Liver (tissue), 9 donors: Measurements from ENCODE around the gene YY1. TPM values are rescaled to one million over a fixed set of nuclear protein-coding genes. Genes with fewer than 3 reads are reported as not detected.

Source experiments
- DNase-seq: peaks from one replicate; pipeline ENCODE4 v3.0.0-alpha.2; 2017; ENCODE audit warnings: low spot score
- H3K27ac ChIP-seq, 2 donors: one replicate each; pipeline ENCODE4 v1.7.0; 2013; ENCODE audit warnings: inconsistent platforms in 2 of 2, low read length in 2 of 2, control low read depth in 1 of 2, low read depth in 1 of 2, mild to moderate bottlenecking in 1 of 2
- H3K27me3 ChIP-seq, 4 donors: one replicate each; pipeline versions ENCODE4 v1.6.1 to v1.7.0; 2013; ENCODE audit warnings: low read length in 3 of 4, inconsistent platforms in 1 of 4, mild to moderate bottlenecking in 1 of 4, moderate library complexity in 1 of 4; ENCODE audit not compliant: control insufficient read depth in 4 of 4, insufficient read depth in 4 of 4
- H3K36me3 ChIP-seq, 4 donors: one replicate each; pipeline versions ENCODE4 v1.6.1 to v1.7.0; 2013; ENCODE audit warnings: low read length in 3 of 4, mild to moderate bottlenecking in 3 of 4, low read depth in 1 of 4, moderate library complexity in 1 of 4; ENCODE audit not compliant: control insufficient read depth in 4 of 4, insufficient read depth in 3 of 4
- H3K4me1 ChIP-seq, 4 donors: one replicate each; pipeline versions ENCODE4 v1.6.1 to v1.7.0; 2013; ENCODE audit warnings: low read length in 3 of 4, mild to moderate bottlenecking in 3 of 4, moderate library complexity in 1 of 4; ENCODE audit not compliant: control insufficient read depth in 4 of 4, insufficient read depth in 4 of 4
- H3K4me3 ChIP-seq, 3 donors: one replicate each; pipeline versions ENCODE4 v1.6.1 to v1.7.0; 2013; ENCODE audit warnings: low read length in 3 of 3, control low read depth in 1 of 3, low read depth in 1 of 3, mild to moderate bottlenecking in 1 of 3
- H3K9ac ChIP-seq, 2 donors: one replicate each; pipeline ENCODE4 v1.7.0; 2013; ENCODE audit warnings: low read length in 2 of 2, mild to moderate bottlenecking in 2 of 2, moderate library complexity in 2 of 2, control low read depth in 1 of 2, low read depth in 1 of 2
- H3K9me3 ChIP-seq, 4 donors: one replicate each; pipeline versions ENCODE4 v1.6.1 to v1.7.0; 2013; ENCODE audit warnings: low read length in 3 of 4; ENCODE audit not compliant: control insufficient read depth in 4 of 4
- EGR1 ChIP-seq, 2 donors: IDR thresholded peaks; 2 replicates each; pipeline ENCODE4 v1.6.1; 2016 to 2018; ENCODE audit warnings: antibody characterized with exemption in 2 of 2, low read depth in 2 of 2
- FOXA1 ChIP-seq: IDR thresholded peaks from 2 replicates; pipeline ENCODE4 v1.6.1; 2016; ENCODE audit warnings: antibody characterized with exemption
- FOXA2 ChIP-seq: IDR thresholded peaks from 2 replicates; pipeline ENCODE4 v1.6.1; 2016; ENCODE audit warnings: antibody characterized with exemption
- GABPA ChIP-seq, 2 donors: IDR thresholded peaks in 1 of 2; conservative IDR thresholded peaks in 1 of 2; 2 replicates each; pipeline ENCODE4 v1.6.1; 2016; ENCODE audit warnings: antibody characterized with exemption in 2 of 2, mild to moderate bottlenecking in 1 of 2, moderate library complexity in 1 of 2
- HNF4A ChIP-seq, 2 donors: conservative IDR thresholded peaks; 2 replicates each; pipeline ENCODE4 v1.6.1; 2016; ENCODE audit warnings: antibody characterized with exemption in 2 of 2, mild to moderate bottlenecking in 2 of 2
- HNF4G ChIP-seq: IDR thresholded peaks from 2 replicates; pipeline ENCODE4 v1.6.1; 2016; ENCODE audit warnings: antibody characterized with exemption
- JUND ChIP-seq, 2 donors: IDR thresholded peaks; 2 replicates each; pipeline ENCODE4 v1.6.1; 2016; ENCODE audit warnings: antibody characterized with exemption in 2 of 2
- NR2F2 ChIP-seq: IDR thresholded peaks from 2 replicates; pipeline ENCODE4 v1.6.1; 2016; ENCODE audit warnings: antibody characterized with exemption
- RAD21 ChIP-seq, 2 donors: IDR thresholded peaks; 2 replicates each; pipeline ENCODE4 v1.6.1; 2016; ENCODE audit warnings: antibody characterized with exemption in 2 of 2, mild to moderate bottlenecking in 2 of 2
- RXRA ChIP-seq, 2 donors: IDR thresholded peaks; 2 replicates each; pipeline ENCODE4 v1.6.1; 2017 to 2018; ENCODE audit warnings: antibody characterized with exemption in 2 of 2, mild to moderate bottlenecking in 1 of 2
- SP1 ChIP-seq: IDR thresholded peaks from 2 replicates; pipeline ENCODE4 v1.6.1; 2018; ENCODE audit warnings: antibody characterized with exemption, mild to moderate bottlenecking
- TAF1 ChIP-seq: conservative IDR thresholded peaks from 2 replicates; pipeline ENCODE4 v1.6.1; 2016; ENCODE audit warnings: antibody characterized with exemption, mild to moderate bottlenecking
- YY1 ChIP-seq: IDR thresholded peaks from 2 replicates; pipeline ENCODE4 v1.6.1; 2016; ENCODE audit warnings: antibody characterized with exemption, mild to moderate bottlenecking
- WGBS: extraction: QIAGEN DNeasy Blood & Tissue Kit; methylation state at CpG from one replicate; pipeline ENCODE4 v1.1.7; 2013; 5-methylcytosine and 5-hydroxymethylcytosine counted together
- polyA plus RNA-seq, 2 donors: library from polyadenylated mRNA; stranded (reverse) in 1 of 2; unstranded in 1 of 2; fragments of 200-250 nt in 1 of 2; fragments of >200 nt in 1 of 2; fragmentation: Nextera tagmentation in 1 of 2; extraction: Ambion mirVana in 1 of 2; gene quantifications; one replicate each; pipeline versions ENCODE4 v1.2.1 to v1.2.3, GENCODE V29; 2013 to 2015
- total RNA-seq, 2 donors: library from RNA; depleted of rRNA; stranded (reverse); fragments of >200 nt; gene quantifications; one replicate each; pipeline ENCODE4 v1.2.3, GENCODE V29; 2014
- TF ChIP-seq, protein P1 (sequence below): IDR thresholded peaks from 2 replicates; pipeline ENCODE4 v1.6.1; 2016; ENCODE audit warnings: antibody characterized with exemption
- TF ChIP-seq, protein P2 (sequence below): IDR thresholded peaks from 2 replicates; pipeline ENCODE4 v1.6.1; 2016; ENCODE audit warnings: antibody characterized with exemption
- TF ChIP-seq, protein P3 (sequence below): IDR thresholded peaks from 2 replicates; pipeline ENCODE4 v1.6.1; 2016; ENCODE audit warnings: antibody characterized with exemption
- TF ChIP-seq, protein P4 (sequence below): fragments of 150-350 bp; IDR thresholded peaks from 2 replicates; pipeline ENCODE4 v1.5.1; 2017; ENCODE audit warnings: improper control_type of control experiment, low read depth, low read length; ENCODE audit not compliant: missing input control
- TF ChIP-seq, protein P5 (sequence below): IDR thresholded peaks from 2 replicates; pipeline ENCODE4 v1.6.1; 2016; ENCODE audit warnings: antibody characterized with exemption, mild to moderate bottlenecking
- donor health status: healthy.
- donor health status: healthy.
- donor health status: healthy.
- donor health status: healthy.
- donor health status: healthy.

Gene YY1
- total and polyA plus RNA-seq, 4 donors, result 15.8 to 37.4 (median 28.8) TPM

DNA sequence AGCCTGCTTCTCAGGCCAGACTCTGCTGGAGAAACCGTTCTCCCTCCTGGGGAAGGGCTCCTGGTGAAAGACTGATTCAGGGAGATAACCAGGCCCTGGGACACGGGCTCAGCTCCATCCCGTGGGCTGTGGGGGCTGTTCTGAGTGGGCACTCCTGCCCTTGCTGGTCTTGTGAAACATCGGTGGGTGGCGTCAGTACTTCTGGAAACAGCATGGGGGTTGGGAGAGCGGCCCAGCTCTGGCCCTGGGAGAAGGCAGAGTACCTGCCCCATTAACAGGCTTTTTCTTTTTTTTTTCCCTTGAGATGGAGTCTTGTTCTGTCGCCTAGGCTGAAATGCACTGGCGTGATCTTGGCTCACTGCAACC lies 85.0 kb downstream of the YY1 start:
- no peaks in the 10 kb centered on the region for H3K27me3 ChIP-seq
- DNase-seq, result no peak
- WGBS, result 35% methylated on average over 8 of the region's 8 CpGs
- peak overlapping the region; percentile 91 to 93 for H3K9ac ChIP-seq
- peaks cover 6 to 14% (median 10%) of the 10 kb centered on the region in 4 donors for H3K36me3 ChIP-seq
- TF ChIP-seq, protein P1, sequence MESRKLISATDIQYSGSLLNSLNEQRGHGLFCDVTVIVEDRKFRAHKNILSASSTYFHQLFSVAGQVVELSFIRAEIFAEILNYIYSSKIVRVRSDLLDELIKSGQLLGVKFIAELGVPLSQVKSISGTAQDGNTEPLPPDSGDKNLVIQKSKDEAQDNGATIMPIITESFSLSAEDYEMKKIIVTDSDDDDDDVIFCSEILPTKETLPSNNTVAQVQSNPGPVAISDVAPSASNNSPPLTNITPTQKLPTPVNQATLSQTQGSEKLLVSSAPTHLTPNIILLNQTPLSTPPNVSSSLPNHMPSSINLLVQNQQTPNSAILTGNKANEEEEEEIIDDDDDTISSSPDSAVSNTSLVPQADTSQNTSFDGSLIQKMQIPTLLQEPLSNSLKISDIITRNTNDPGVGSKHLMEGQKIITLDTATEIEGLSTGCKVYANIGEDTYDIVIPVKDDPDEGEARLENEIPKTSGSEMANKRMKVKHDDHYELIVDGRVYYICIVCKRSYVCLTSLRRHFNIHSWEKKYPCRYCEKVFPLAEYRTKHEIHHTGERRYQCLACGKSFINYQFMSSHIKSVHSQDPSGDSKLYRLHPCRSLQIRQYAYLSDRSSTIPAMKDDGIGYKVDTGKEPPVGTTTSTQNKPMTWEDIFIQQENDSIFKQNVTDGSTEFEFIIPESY, result no peak
- TF ChIP-seq FOXA1 (no peak), NR2F2 (no peak), RAD21 (IDR thresholded peaks at IDR 0.05) (no peak), RXRA (IDR thresholded peaks at IDR 0.05) (peak in 1 of 2 donors; percentile 43), YY1 (peak; percentile 20), HNF4A (conservative IDR thresholded peaks at IDR 0.05) (peak in 1 of 2 donors; percentile 23), GABPA (IDR thresholded peaks at IDR 0.05 in 1 of 2, conservative IDR thresholded peaks at IDR 0.05 in 1 of 2) (no peak), EGR1 (IDR thresholded peaks at IDR 0.05; ENCODE audit: low read depth in 2 of 2) (peak in 1 of 2 donors; percentile 75), TAF1 (peak; percentile 19), FOXA2 (no peak), HNF4G (no peak), JUND (IDR thresholded peaks at IDR 0.05) (no peak)
- TF ChIP-seq, protein P2, sequence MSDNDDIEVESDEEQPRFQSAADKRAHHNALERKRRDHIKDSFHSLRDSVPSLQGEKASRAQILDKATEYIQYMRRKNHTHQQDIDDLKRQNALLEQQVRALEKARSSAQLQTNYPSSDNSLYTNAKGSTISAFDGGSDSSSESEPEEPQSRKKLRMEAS, result peak; percentile 21
- TF ChIP-seq, protein P3, sequence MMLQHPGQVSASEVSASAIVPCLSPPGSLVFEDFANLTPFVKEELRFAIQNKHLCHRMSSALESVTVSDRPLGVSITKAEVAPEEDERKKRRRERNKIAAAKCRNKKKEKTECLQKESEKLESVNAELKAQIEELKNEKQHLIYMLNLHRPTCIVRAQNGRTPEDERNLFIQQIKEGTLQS, result no peak
- H3K9me3 ChIP-seq, result no peaks in the 10 kb centered on the region
- peaks cover 25 to 63% (median 51%) of the 10 kb centered on the region in 4 donors for H3K4me1 ChIP-seq
- H3K4me3 ChIP-seq, result peak overlapping the region; percentile 83 to 88 (median 87)
- peak overlapping the region; percentile 71 to 94 for H3K27ac ChIP-seq

DNA sequence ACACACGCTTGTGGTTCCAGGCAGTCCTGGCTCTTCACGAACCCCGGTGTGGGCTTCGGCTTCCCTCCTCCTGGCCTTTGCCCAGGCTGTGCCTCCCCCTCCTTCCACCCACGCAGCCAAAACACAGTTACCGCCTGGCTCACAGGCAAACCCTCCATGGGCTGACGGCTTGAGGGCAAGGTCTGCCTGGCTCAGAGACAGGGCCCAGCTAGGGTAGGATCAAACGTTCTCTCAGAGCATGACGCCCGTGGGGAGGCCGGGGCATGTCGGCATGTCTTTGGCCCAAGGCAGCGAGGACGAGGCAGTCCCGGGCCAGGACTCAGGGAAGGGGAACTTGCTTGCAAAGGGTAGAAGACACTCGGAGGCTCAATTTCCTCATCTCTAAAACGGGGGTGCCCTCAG lies 86.3 kb downstream of the YY1 start:
- Histone ChIP-seq H3K27ac (peak overlapping the region; percentile 71 to 94), H3K4me3 (peak overlapping the region; percentile 83 to 88 (median 87)), H3K36me3 (peaks cover 10 to 21% (median 12%) of the 10 kb centered on the region in 4 donors), H3K9me3 (no peaks in the 10 kb centered on the region), H3K9ac (peak overlapping the region; percentile 91 to 93), H3K4me1 (peaks cover 25 to 58% (median 49%) of the 10 kb centered on the region in 4 donors), H3K27me3 (no peaks in the 10 kb centered on the region)
- DNase-seq, result peak; percentile 66
- whole genome bisulfite sequencing, result 30% methylated on average over 17 of the region's 17 CpGs
- TF ChIP-seq, protein P1, result peak; percentile 86
- TF ChIP-seq JUND (IDR thresholded peaks at IDR 0.05) (peak in 1 of 2 donors; percentile 32), EGR1 (IDR thresholded peaks at IDR 0.05; ENCODE audit: low read depth in 2 of 2) (peak; percentile 100), FOXA2 (no peak), HNF4G (peak; percentile 94), NR2F2 (no peak), RAD21 (IDR thresholded peaks at IDR 0.05) (peak in 1 of 2 donors; percentile 62), FOXA1 (peak; percentile 48), TAF1 (peak; percentile 46), HNF4A (conservative IDR thresholded peaks at IDR 0.05) (peak; percentile 95 to 96), YY1 (peak; percentile 81), RXRA (IDR thresholded peaks at IDR 0.05) (peak; percentile 81 to 96), SP1 (peak; percentile 96), GABPA (IDR thresholded peaks at IDR 0.05 in 1 of 2, conservative IDR thresholded peaks at IDR 0.05 in 1 of 2) (peak in 1 of 2 donors; percentile 39)
- TF ChIP-seq, protein P4, sequence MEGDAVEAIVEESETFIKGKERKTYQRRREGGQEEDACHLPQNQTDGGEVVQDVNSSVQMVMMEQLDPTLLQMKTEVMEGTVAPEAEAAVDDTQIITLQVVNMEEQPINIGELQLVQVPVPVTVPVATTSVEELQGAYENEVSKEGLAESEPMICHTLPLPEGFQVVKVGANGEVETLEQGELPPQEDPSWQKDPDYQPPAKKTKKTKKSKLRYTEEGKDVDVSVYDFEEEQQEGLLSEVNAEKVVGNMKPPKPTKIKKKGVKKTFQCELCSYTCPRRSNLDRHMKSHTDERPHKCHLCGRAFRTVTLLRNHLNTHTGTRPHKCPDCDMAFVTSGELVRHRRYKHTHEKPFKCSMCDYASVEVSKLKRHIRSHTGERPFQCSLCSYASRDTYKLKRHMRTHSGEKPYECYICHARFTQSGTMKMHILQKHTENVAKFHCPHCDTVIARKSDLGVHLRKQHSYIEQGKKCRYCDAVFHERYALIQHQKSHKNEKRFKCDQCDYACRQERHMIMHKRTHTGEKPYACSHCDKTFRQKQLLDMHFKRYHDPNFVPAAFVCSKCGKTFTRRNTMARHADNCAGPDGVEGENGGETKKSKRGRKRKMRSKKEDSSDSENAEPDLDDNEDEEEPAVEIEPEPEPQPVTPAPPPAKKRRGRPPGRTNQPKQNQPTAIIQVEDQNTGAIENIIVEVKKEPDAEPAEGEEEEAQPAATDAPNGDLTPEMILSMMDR, result no peak
- TF ChIP-seq, protein P3, result no peak
- TF ChIP-seq, protein P5, sequence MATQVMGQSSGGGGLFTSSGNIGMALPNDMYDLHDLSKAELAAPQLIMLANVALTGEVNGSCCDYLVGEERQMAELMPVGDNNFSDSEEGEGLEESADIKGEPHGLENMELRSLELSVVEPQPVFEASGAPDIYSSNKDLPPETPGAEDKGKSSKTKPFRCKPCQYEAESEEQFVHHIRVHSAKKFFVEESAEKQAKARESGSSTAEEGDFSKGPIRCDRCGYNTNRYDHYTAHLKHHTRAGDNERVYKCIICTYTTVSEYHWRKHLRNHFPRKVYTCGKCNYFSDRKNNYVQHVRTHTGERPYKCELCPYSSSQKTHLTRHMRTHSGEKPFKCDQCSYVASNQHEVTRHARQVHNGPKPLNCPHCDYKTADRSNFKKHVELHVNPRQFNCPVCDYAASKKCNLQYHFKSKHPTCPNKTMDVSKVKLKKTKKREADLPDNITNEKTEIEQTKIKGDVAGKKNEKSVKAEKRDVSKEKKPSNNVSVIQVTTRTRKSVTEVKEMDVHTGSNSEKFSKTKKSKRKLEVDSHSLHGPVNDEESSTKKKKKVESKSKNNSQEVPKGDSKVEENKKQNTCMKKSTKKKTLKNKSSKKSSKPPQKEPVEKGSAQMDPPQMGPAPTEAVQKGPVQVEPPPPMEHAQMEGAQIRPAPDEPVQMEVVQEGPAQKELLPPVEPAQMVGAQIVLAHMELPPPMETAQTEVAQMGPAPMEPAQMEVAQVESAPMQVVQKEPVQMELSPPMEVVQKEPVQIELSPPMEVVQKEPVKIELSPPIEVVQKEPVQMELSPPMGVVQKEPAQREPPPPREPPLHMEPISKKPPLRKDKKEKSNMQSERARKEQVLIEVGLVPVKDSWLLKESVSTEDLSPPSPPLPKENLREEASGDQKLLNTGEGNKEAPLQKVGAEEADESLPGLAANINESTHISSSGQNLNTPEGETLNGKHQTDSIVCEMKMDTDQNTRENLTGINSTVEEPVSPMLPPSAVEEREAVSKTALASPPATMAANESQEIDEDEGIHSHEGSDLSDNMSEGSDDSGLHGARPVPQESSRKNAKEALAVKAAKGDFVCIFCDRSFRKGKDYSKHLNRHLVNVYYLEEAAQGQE, result peak; percentile 77
- TF ChIP-seq, protein P2, result peak; percentile 82
